ENCODE data around the gene DOCK6. TPM values are rescaled to one million over a fixed set of nuclear protein-coding genes. Genes with fewer than 3 reads are reported as not detected.

DOCK6 gene
- total and polyA plus RNA-seq, 10 of the 15 experiments (the other 5 are each of a cell fraction or from before 2014, with no cell fraction given): 0.76 to 24.8 (median 4.7) TPM

GRCh38 chr19:11197291-11198174 is 64.8 kb downstream of the DOCK6 start, which contains the start of gene KANK2 (continued):
- TF ChIP-seq BHLHE40 (IDR thresholded peaks at IDR 0.05; ENCODE audit: borderline replicate concordance in 1 of 2, low read depth in 2 of 2, low read length in 1 of 2): peak in 1 of 2 experiments; percentile 67; a peak in 1 of 4 replicates
- no peak for TF ChIP-seq HDAC2 (IDR thresholded peaks at IDR 0.05)
- TF ChIP-seq POLR2AphosphoS2 (IDR thresholded peaks at IDR 0.05; ENCODE audit: low read depth, low read length): no peak
- TF ChIP-seq RAD21 (IDR thresholded peaks at IDR 0.05; ENCODE audit: insufficient read depth, low read depth, low read length): no peak
- TF ChIP-seq MYB (IDR thresholded peaks at IDR 0.05; ENCODE audit: borderline replicate concordance, low read depth, low read length): no peak
- TF ChIP-seq IRF3 (IDR thresholded peaks at IDR 0.05): no peak
- TF ChIP-seq E4F1 (IDR thresholded peaks at IDR 0.05; ENCODE audit: borderline replicate concordance, partially characterized antibody): no peak
- no peak for TF ChIP-seq NFXL1 (IDR thresholded peaks at IDR 0.05; ENCODE audit: borderline replicate concordance)
- no peak for TF ChIP-seq KAT2A (conservative IDR thresholded peaks at IDR 0.05; ENCODE audit: control insufficient read depth, low read depth, low read length)
- TF ChIP-seq CEBPZ (IDR thresholded peaks at IDR 0.05; ENCODE audit: low read depth, low read length): no peak
- peak; percentile 84; the same call in 1 of the 2 replicates for TF ChIP-seq ZNF217 (IDR thresholded peaks at IDR 0.05)
- no peak for TF ChIP-seq TCF3 (IDR thresholded peaks at IDR 0.05; ENCODE audit: borderline replicate concordance, insufficient read depth, low read depth, low read length)
- no peak for TF ChIP-seq PRDM15 (CRISPR knock-in tag; IDR thresholded peaks at IDR 0.05)
- TF ChIP-seq PAX5 (IDR thresholded peaks at IDR 0.05; ENCODE audit: borderline replicate concordance, low read depth, low read length): no peak
- TF ChIP-seq SPI1 (IDR thresholded peaks at IDR 0.05; ENCODE audit: borderline replicate concordance, insufficient read depth, low read depth, low read length): no peak
- no peak for TF ChIP-seq ATF2 (IDR thresholded peaks at IDR 0.05; ENCODE audit: low read length)
